Hepatocyte (in vitro differentiated cells): ENCODE results near the gene NAP1L1.

Experiments
- CTCF ChIP-seq: fragments of 200-600 bp; sonication (generic); IDR thresholded peaks from 2 replicates; pipeline ENCODE4 v1.5.1; 2016; ENCODE audit warnings: antibody characterized with exemption, mild to moderate bottlenecking; ENCODE audit not compliant: poor library complexity
- EZH2 ChIP-seq: fragments of 200-600 bp; sonication (generic); IDR thresholded peaks from 2 replicates; pipeline ENCODE4 v1.6.1; 2016; ENCODE audit warnings: antibody characterized with exemption, mild to moderate bottlenecking, borderline replicate concordance
- EZH2phosphoT487 ChIP-seq: fragments of 200-600 bp; sonication (generic); IDR thresholded peaks from one replicate; pipeline ENCODE4 v1.6.1; 2018; ENCODE audit warnings: antibody characterized with exemption, mild to moderate bottlenecking, low read depth, moderate library complexity; ENCODE audit not compliant: unreplicated experiment, severe bottlenecking

- TF ChIP-seq CTCF (no peak), EZH2 (no peak), EZH2phosphoT487 (no peak)
These were observed 65.8 kb downstream of the NAP1L1 start for GRCh38 chr12:76018672-76019071.
